Measurements from ENCODE around the gene IFNG-AS1.

- no peak for TF ChIP-seq POLR2A (IDR thresholded peaks at IDR 0.05)
- TF ChIP-seq, protein P1, sequence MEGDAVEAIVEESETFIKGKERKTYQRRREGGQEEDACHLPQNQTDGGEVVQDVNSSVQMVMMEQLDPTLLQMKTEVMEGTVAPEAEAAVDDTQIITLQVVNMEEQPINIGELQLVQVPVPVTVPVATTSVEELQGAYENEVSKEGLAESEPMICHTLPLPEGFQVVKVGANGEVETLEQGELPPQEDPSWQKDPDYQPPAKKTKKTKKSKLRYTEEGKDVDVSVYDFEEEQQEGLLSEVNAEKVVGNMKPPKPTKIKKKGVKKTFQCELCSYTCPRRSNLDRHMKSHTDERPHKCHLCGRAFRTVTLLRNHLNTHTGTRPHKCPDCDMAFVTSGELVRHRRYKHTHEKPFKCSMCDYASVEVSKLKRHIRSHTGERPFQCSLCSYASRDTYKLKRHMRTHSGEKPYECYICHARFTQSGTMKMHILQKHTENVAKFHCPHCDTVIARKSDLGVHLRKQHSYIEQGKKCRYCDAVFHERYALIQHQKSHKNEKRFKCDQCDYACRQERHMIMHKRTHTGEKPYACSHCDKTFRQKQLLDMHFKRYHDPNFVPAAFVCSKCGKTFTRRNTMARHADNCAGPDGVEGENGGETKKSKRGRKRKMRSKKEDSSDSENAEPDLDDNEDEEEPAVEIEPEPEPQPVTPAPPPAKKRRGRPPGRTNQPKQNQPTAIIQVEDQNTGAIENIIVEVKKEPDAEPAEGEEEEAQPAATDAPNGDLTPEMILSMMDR (IDR thresholded peaks at IDR 0.05): no peak
Measured at GRCh38 chr12:68067762-68068376, 78.6 kb downstream of the IFNG-AS1 start.
